Lower leg skin (tissue), 4 donors: ENCODE data around the gene CCDC93. TPM values are rescaled to one million over a fixed set of nuclear protein-coding genes. Genes with fewer than 3 reads are reported as not detected.

Source experiments
- DNase-seq, 2 donors: peaks; one replicate each; pipeline ENCODE4 v3.0.0-alpha.2; 2019; ENCODE audit warnings: low spot score in 2 of 2
- H3K4me3 ChIP-seq: fragments of 200-600 bp; sonication (generic); 2 replicates; pipeline ENCODE4 v1.5.1; 2017; ENCODE audit warnings: mild to moderate bottlenecking, low read depth; ENCODE audit not compliant: poor library complexity, severe bottlenecking
- CTCF ChIP-seq, 3 donors: fragments of 450-650 bp; IDR thresholded peaks; one replicate each; pipeline ENCODE4 v1.5.1; 2016; ENCODE audit warnings: antibody characterized with exemption in 3 of 3, mild to moderate bottlenecking in 3 of 3, moderate library complexity in 2 of 3
- POLR2A ChIP-seq, 2 donors: fragments of 450-650 bp; IDR thresholded peaks; one replicate each; pipeline ENCODE4 v1.6.1; 2016 to 2017; ENCODE audit warnings: antibody characterized with exemption in 2 of 2, mild to moderate bottlenecking in 1 of 2, moderate library complexity in 1 of 2
- WGBS, 2 donors: methylation state at CpG; one replicate each; pipeline ENCODE4 v1.1.5; 2018; 5-methylcytosine and 5-hydroxymethylcytosine counted together
- intact Hi-C: fragments of 100-400 bp; cut with DNase I; formaldehyde crosslinking; loops from one replicate; pipeline ENCODE4 v1.15.0; 2023; ENCODE audit warnings: low total_unique reads
- total RNA-seq, 4 donors: library from RNA; depleted of rRNA; stranded (reverse); fragments of >200 nt; gene quantifications; one replicate each; pipeline ENCODE4 v1.1.0, GENCODE V29; 2016

CCDC93 gene
- total RNA-seq, 4 donors from 2014 or later, result 11.8 to 26.2 (median 20.0) TPM

GRCh38 chr2:117972476-117973123 is 41.3 kb downstream of the CCDC93 start:
- DNase-seq, result no peak
- intact Hi-C loops, result no loop called here

GRCh38 chr2:117968722-117969121 is 45.1 kb downstream of the CCDC93 start:
- 95 to 99% methylated on average over 2 of the region's 2 CpGs for WGBS, 2 donors
- TF ChIP-seq CTCF (IDR thresholded peaks at IDR 0.05), result no peak
- no peak for TF ChIP-seq POLR2A (IDR thresholded peaks at IDR 0.05)
- intact Hi-C loops, result no loop called here
- H3K4me3 ChIP-seq, result no peak overlapping the region
- DNase-seq, result no peak

More at GRCh38 chr2:117972476-117973123, 41.3 kb downstream of the CCDC93 start:
- WGBS, 2 donors, result 86 to 88% methylated on average over 6 of the region's 6 CpGs
- H3K4me3 ChIP-seq, result no peak overlapping the region
- TF ChIP-seq CTCF (IDR thresholded peaks at IDR 0.05) (no peak), POLR2A (IDR thresholded peaks at IDR 0.05) (no peak)

GRCh38 chr2:117967977-117968718 is 45.7 kb downstream of the CCDC93 start:
- no peak for TF ChIP-seq CTCF (IDR thresholded peaks at IDR 0.05)
- TF ChIP-seq POLR2A (IDR thresholded peaks at IDR 0.05), result no peak
- no peak overlapping the region for H3K4me3 ChIP-seq
- DNase-seq, result no peak
- 80 to 83% methylated on average over 4 of the region's 4 CpGs for WGBS, 2 donors
- intact Hi-C loops, result no loop called here

- intact Hi-C loops, result no loop called here
- DNase-seq, result no peak
- WGBS, 2 donors, result 93 to 100% methylated on average over 1 of the region's 1 CpG
- no peak for TF ChIP-seq POLR2A (IDR thresholded peaks at IDR 0.05)
- no peak for TF ChIP-seq CTCF (IDR thresholded peaks at IDR 0.05)
- no peak overlapping the region for H3K4me3 ChIP-seq
Observed at GRCh38 chr2:117963446-117963845, 50.4 kb downstream of the CCDC93 start.

GRCh38 chr2:117961201-117961600 is 52.7 kb downstream of the CCDC93 start:
- 96 to 98% methylated on average over 3 of the region's 3 CpGs for WGBS, 2 donors
- intact Hi-C loops, result no loop called here

More at GRCh38 chr2:117961201-117961600, 52.7 kb downstream of the CCDC93 start:
- DNase-seq, result no peak
- no peak overlapping the region for H3K4me3 ChIP-seq
- TF ChIP-seq CTCF (IDR thresholded peaks at IDR 0.05) (no peak), POLR2A (IDR thresholded peaks at IDR 0.05) (no peak)
